K562 (cell line): ENCODE data around the gene BMAL1. TPM values are rescaled to one million over a fixed set of nuclear protein-coding genes. Genes with fewer than 3 reads are reported as not detected.

ENCODE experiments used
- ATAC-seq: fragments of 200-7000 bp; cut with Tn5 transposase; 3 replicates; pipeline ENCODE4 v1.9.1; 2020; ENCODE audit warnings: moderate library complexity
- BruUV-seq: library from RNA; stranded (reverse); fragments of 400-500 nt; replicated peaks from 2 replicates; lab custom pipeline; 2021; lab: Mats Ljungman, UMichigan
- CTCF ChIA-PET: fragments of 300-600 bp; formaldehyde crosslinking; extraction: SDS; loops from one replicate; lab custom pipeline; 2021; ENCODE audit warnings: low intra/inter-chr PET ratio; lab: Yijun Ruan, JAX
- POLR2A ChIA-PET: fragments of 300-600, 350-650 bp; sonication (Branson Sonifier 250); formaldehyde crosslinking; extraction: SDS; loops from one replicate; lab custom pipeline; 2021; ENCODE audit warnings: antibody characterized with exemption, inconsistent platforms; lab: Yijun Ruan, JAX
- DNase-seq, 4 experiments: peaks; one replicate each; pipeline versions ENCODE4 v3.0.0 to v3.0.0-alpha.2; 2011 to 2018; ENCODE audit warnings: low spot score in 3 of 4, mixed read lengths in 3 of 4; ENCODE audit errors: extremely low read depth in 1 of 4
- FAIRE-seq: peaks from 2 replicates; lab custom pipeline; 2011; peaks lifted over from hg19 to GRCh38; lab: Jason Lieb, UNC
- H2AFZ ChIP-seq: 2 replicates; pipeline ENCODE4 v1.6.0; 2011; ENCODE audit warnings: low read depth, low read length, control low read depth, inconsistent platforms
- H3K27ac ChIP-seq: fragments of 200-600 bp; 3 replicates; pipeline ENCODE4 v1.8.0; 2011; ENCODE audit warnings: low read depth, mild to moderate bottlenecking, control low read depth, inconsistent platforms, low read length, moderate library complexity, mixed read lengths; ENCODE audit errors: extremely low read depth
- H3K27me3 ChIP-seq, 2 experiments: fragments of 300-600 bp in 1 of 2; 2 replicates in 1 of 2; 3 replicates in 1 of 2; pipeline versions ENCODE4 v1.6.0 to v1.8.0; 2011; ENCODE audit warnings: inconsistent platforms in 2 of 2, low read length in 2 of 2, mild to moderate bottlenecking in 1 of 2, mixed read lengths in 1 of 2, moderate library complexity in 1 of 2; ENCODE audit not compliant: control insufficient read depth in 2 of 2, insufficient read depth in 2 of 2
- H3K36me3 ChIP-seq: fragments of 300-600 bp; 3 replicates; pipeline ENCODE4 v1.8.0; 2011; ENCODE audit warnings: mild to moderate bottlenecking, low read length, inconsistent platforms; ENCODE audit not compliant: control insufficient read depth, insufficient read depth
- H3K4me1 ChIP-seq, 2 experiments: fragments of 200-600 bp in 1 of 2; replicated peaks in 1 of 2; 2 replicates in 1 of 2; 3 replicates in 1 of 2; pipeline versions ENCODE4 v1.5.1 to v1.8.0; 2011; ENCODE audit warnings: inconsistent platforms in 2 of 2, low read length in 2 of 2, mild to moderate bottlenecking in 1 of 2, mixed read lengths in 1 of 2, moderate library complexity in 1 of 2; ENCODE audit not compliant: control insufficient read depth in 2 of 2, insufficient read depth in 2 of 2
- H3K4me2 ChIP-seq: 2 replicates; pipeline ENCODE4 v1.6.1; 2011; ENCODE audit warnings: low read length, control low read depth, inconsistent platforms, mixed read lengths; ENCODE audit not compliant: insufficient read depth
- H3K4me3 ChIP-seq: fragments of 200-600 bp; sonication (generic), shearing (Covaris generic); 2 replicates; pipeline ENCODE4 v1.5.1; 2016; ENCODE audit warnings: control low read depth, inconsistent platforms
- H3K79me2 ChIP-seq: fragments of 200-600 bp; 3 replicates; pipeline ENCODE4 v1.8.0; 2011; ENCODE audit warnings: low read length, inconsistent platforms; ENCODE audit not compliant: control insufficient read depth, insufficient read depth
- H3K9ac ChIP-seq, 2 experiments: 2 replicates each; pipeline versions ENCODE4 v1.6.0 to v1.6.1; 2011; ENCODE audit warnings: low read depth in 2 of 2, low read length in 2 of 2, control low read depth in 1 of 2, inconsistent platforms in 1 of 2, mild to moderate bottlenecking in 1 of 2, mixed read lengths in 1 of 2; ENCODE audit not compliant: insufficient read depth in 1 of 2
- H3K9me1 ChIP-seq: one replicate; pipeline ENCODE4 v1.6.0; 2011; ENCODE audit warnings: inconsistent platforms, mild to moderate bottlenecking, low read length, moderate library complexity; ENCODE audit not compliant: control insufficient read depth, insufficient read depth
- H3K9me3 ChIP-seq: replicated peaks from 2 replicates; pipeline ENCODE4 v1.5.1; 2011; ENCODE audit warnings: low read depth, low read length, inconsistent platforms; ENCODE audit not compliant: control insufficient read depth, insufficient read depth
- H4K20me1 ChIP-seq: replicated peaks from 2 replicates; pipeline ENCODE4 v1.6.1; 2011; ENCODE audit warnings: low read length, inconsistent platforms, mixed read lengths; ENCODE audit not compliant: control insufficient read depth, insufficient read depth
- BACH1 ChIP-seq: fragments of 200-800 bp; sonication (Bioruptor generic); IDR thresholded peaks from 2 replicates; pipeline ENCODE4 v1.6.1; 2016; ENCODE audit warnings: missing genetic modification characterization, missing compliant biosample characterization
- C11orf30 ChIP-seq: fragments of 450-650 bp; IDR thresholded peaks from 2 replicates; pipeline ENCODE4 v1.6.1; 2016; ENCODE audit warnings: low read depth, mild to moderate bottlenecking
- CBX2 ChIP-seq: fragments of 200-600 bp; sonication (generic); IDR thresholded peaks from one replicate; pipeline ENCODE4 v1.6.1; 2012; ENCODE audit warnings: mild to moderate bottlenecking, low read length, inconsistent platforms; ENCODE audit not compliant: insufficient read depth, poor library complexity, severe bottlenecking
- DACH1 ChIP-seq: fragments of 450-650 bp; IDR thresholded peaks from 2 replicates; pipeline ENCODE4 v1.6.1; 2018; ENCODE audit not compliant: partially characterized antibody
- DPF2 ChIP-seq: fragments of 450-650 bp; IDR thresholded peaks from 2 replicates; pipeline ENCODE4 v1.6.1; 2016
- HMG20A ChIP-seq: fragments of 450-650 bp; formaldehyde crosslinking; conservative IDR thresholded peaks from 2 replicates; pipeline ENCODE4 v1.4.0; 2020; ENCODE audit warnings: mild to moderate bottlenecking, mixed read lengths
- MAFF ChIP-seq: IDR thresholded peaks from 2 replicates; pipeline ENCODE4 v1.6.1; 2012; ENCODE audit warnings: low read length, improper control_type of control experiment
- MAFG ChIP-seq: fragments of 450-650 bp; conservative IDR thresholded peaks from 2 replicates; pipeline ENCODE4 v1.6.1; 2016; ENCODE audit warnings: missing genetic modification characterization, missing compliant biosample characterization
- MAFK ChIP-seq: IDR thresholded peaks from 2 replicates; pipeline ENCODE4 v1.6.1; 2011; ENCODE audit warnings: low read length, improper control_type of control experiment
- MEF2A ChIP-seq: IDR thresholded peaks from 2 replicates; pipeline ENCODE4 v1.6.1; 2011; ENCODE audit warnings: low read depth, mild to moderate bottlenecking, low read length, moderate library complexity; ENCODE audit not compliant: control insufficient read depth
- NCOA4 ChIP-seq: fragments of 450-650 bp; IDR thresholded peaks from 2 replicates; pipeline ENCODE4 v1.6.1; 2018; ENCODE audit warnings: mild to moderate bottlenecking; ENCODE audit not compliant: partially characterized antibody
- NFE2 ChIP-seq: IDR thresholded peaks from 2 replicates; pipeline ENCODE4 v1.6.1; 2014; ENCODE audit warnings: antibody characterized with exemption, low read depth
- NFE2L1 ChIP-seq: fragments of 450-650 bp; IDR thresholded peaks from 2 replicates; pipeline ENCODE4 v1.6.1; 2016; ENCODE audit warnings: missing genetic modification characterization, low read depth, mild to moderate bottlenecking, missing compliant biosample characterization, moderate library complexity, borderline replicate concordance
- RFX5 ChIP-seq: IDR thresholded peaks from 2 replicates; pipeline ENCODE4 v1.6.1; 2011; ENCODE audit warnings: low read depth, mild to moderate bottlenecking, improper control_type of control experiment, low read length
- TCF3 ChIP-seq: sonication (generic); formaldehyde crosslinking; IDR thresholded peaks from 2 replicates; pipeline ENCODE4 v1.4.0; 2020; ENCODE audit warnings: mild to moderate bottlenecking, missing genetic modification reagents
- YBX1 ChIP-seq: fragments of 450-650 bp; IDR thresholded peaks from 2 replicates; pipeline ENCODE4 v1.7.1; 2016; ENCODE audit warnings: mild to moderate bottlenecking
- ZNF695 ChIP-seq: fragments of 450-650 bp; formaldehyde crosslinking; IDR thresholded peaks from 2 replicates; pipeline ENCODE4 v1.4.0; 2020; ENCODE audit warnings: mild to moderate bottlenecking, moderate library complexity
- ZNF830 ChIP-seq: fragments of 250-450 bp; sonication (Bioruptor Pico); IDR thresholded peaks from 2 replicates; pipeline ENCODE4 v1.5.0; 2021; ENCODE audit warnings: mild to moderate bottlenecking
- WGBS: fragments of 100-300 bp; shearing (Covaris generic); methylation state at CpG from one replicate; pipeline ENCODE4 v1.1.6; 2016; ENCODE audit warnings: low coverage, mixed read lengths; ENCODE audit not compliant: insufficient coverage; ENCODE audit errors: missing lambda C conversion rate; 5-methylcytosine and 5-hydroxymethylcytosine counted together
- in situ Hi-C: fragments of 300-500 bp; cut with MboI; formaldehyde crosslinking; loops from 4 replicates; pipeline ENCODE4 v1.15.0; 2018; ENCODE audit warnings: inconsistent platforms, mixed read lengths
- intact Hi-C: fragments of 100-400 bp; cut with micrococcal nuclease; formaldehyde crosslinking; loops from 2 replicates; pipeline ENCODE4 v1.14.2; 2022
- polyA plus RNA-seq, 8 experiments: library from polyadenylated mRNA; depleted of rRNA in 4 of 8; stranded (reverse) in 5 of 8; unstranded in 3 of 8; fragments of >200 nt; fragmentation: Nextera tagmentation in 2 of 8; fragmentation: Illumina TruSeq in 1 of 8; extraction: Ambion mirVana in 2 of 8; extraction: Trizol in 1 of 8; gene quantifications; 2 replicates each; pipeline versions ENCODE4 v1.2.1 to v1.2.3, GENCODE V29; 2011 to 2014; ENCODE audit warnings: inconsistent platforms in 1 of 8, missing spikeins in 1 of 8
- total RNA-seq, 7 experiments: library from RNA; depleted of rRNA in 6 of 7; stranded (reverse); fragments of >200 nt in 6 of 7; fragmentation: Illumina TruSeq in 2 of 7; extraction: Trizol in 2 of 7; gene quantifications; 2 replicates each; pipeline versions ENCODE4 v1.2.1 to v1.2.3, GENCODE V29; 2011 to 2021; ENCODE audit warnings: low replicate concordance in 1 of 7
- TF ChIP-seq, protein P1 (sequence below): fragments of 250-450 bp; sonication (Bioruptor Pico); IDR thresholded peaks from 2 replicates; pipeline ENCODE4 v1.8.0; 2022; ENCODE audit warnings: inconsistent platforms, mild to moderate bottlenecking, moderate library complexity, borderline replicate concordance

The BMAL1 gene
- total and polyA plus RNA-seq, 9 of the 15 experiments (the other 6 are each of a cell fraction or from before 2014, with no cell fraction given), result 0.14 to 2.4 (median 0.64) TPM

DNA sequence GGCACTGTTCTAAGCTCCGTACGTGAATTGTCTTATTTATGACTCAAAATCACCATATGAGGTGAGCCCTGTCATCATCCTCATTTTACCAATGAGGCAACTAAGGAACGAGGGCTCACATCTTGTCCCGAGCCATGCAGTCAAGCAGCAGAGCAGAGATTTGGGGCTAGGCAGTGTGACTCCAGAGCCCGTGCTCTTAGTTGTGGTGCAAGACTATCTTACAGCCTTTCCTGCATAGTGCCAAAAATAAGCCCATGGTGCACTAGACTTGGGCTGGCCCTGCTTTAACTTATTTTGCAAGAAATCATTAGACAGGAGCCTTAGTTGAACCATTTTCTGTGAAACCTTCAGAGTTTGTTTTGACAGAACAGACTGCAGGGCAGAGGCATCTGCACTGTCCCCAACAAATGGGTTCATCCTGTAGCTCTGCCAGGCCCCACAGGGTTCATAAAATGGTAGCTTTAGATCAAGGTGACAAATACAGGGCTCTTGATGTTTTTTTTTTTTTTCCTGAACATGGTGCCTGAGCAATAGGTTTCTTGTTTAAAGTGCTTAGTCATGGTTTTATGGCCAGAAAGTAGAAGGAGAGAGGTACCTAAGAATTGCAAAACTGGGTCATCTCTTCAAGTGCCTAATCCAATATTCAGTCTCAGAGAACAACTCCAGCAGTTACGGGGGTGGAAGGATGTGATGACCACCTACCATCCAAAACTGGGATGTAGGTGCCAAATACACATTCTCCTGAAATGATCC is 56.6 kb downstream of the BMAL1 start:
- peaks cover 0 to 7% of the 10 kb centered on the region in 2 experiments; a peak in 1 of 5 replicates for H3K4me1 ChIP-seq
- in situ Hi-C loops, result loop anchor here (10.0 kb wide), 1 partner anchor 369 kb away; no protein-coding TSS in a partner anchor
- TF ChIP-seq C11orf30 (peak; percentile 82), NFE2 (peak; percentile 40), ZNF695 (CRISPR knock-in tag) (no peak), HMG20A (CRISPR knock-in tag) (no peak), DPF2 (no peak), NFE2L1 (tag) (peak; percentile 58; the same call in 1 of the 2 replicates), DACH1 (no peak), MAFF (peak; percentile 70), TCF3 (no peak), RFX5 (no peak), BACH1 (tag) (peak; percentile 34; the same call in 1 of the 2 replicates), MAFK (peak; percentile 61), MAFG (tag) (peak; percentile 86), NCOA4 (no peak), CBX2 (no peak), ZNF830 (no peak), MEF2A (no peak), YBX1 (no peak)
- TF ChIP-seq, protein P1, sequence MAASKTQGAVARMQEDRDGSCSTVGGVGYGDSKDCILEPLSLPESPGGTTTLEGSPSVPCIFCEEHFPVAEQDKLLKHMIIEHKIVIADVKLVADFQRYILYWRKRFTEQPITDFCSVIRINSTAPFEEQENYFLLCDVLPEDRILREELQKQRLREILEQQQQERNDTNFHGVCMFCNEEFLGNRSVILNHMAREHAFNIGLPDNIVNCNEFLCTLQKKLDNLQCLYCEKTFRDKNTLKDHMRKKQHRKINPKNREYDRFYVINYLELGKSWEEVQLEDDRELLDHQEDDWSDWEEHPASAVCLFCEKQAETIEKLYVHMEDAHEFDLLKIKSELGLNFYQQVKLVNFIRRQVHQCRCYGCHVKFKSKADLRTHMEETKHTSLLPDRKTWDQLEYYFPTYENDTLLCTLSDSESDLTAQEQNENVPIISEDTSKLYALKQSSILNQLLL (CRISPR knock-in tag), result no peak

More for the DNA sequence above, 56.6 kb downstream of the BMAL1 start:
- WGBS, result 1% methylated on average over 6 of the region's 6 CpGs
- CTCF ChIA-PET, result interaction anchor here (0.7 kb wide), 1 partner anchor 10 kb away, joined by 3 read pairs; no protein-coding TSS in a partner anchor
- H3K4me3 ChIP-seq, result no peak overlapping the region
- POLR2A ChIA-PET, result interaction anchor here (1.4 kb wide), 1 partner anchor 20 kb away, joined by 3 read pairs; no protein-coding TSS in a partner anchor
- H2AFZ ChIP-seq, result no peak overlapping the region
- intact Hi-C loops, result loop anchor here (2.0 to 10.0 kb wide), 2 partner anchors 123 to 369 kb away; no protein-coding TSS in a partner anchor
- no peaks in the 10 kb centered on the region for H4K20me1 ChIP-seq
- no peaks in the 10 kb centered on the region for H3K79me2 ChIP-seq
- peaks cover 9 to 40% of the 10 kb centered on the region in 2 experiments for H3K27me3 ChIP-seq
- no peaks in the 10 kb centered on the region for H3K9me1 ChIP-seq
- H3K27ac ChIP-seq, result no peak overlapping the region
- no peak overlapping the region for H3K9ac ChIP-seq
- no peaks in the 10 kb centered on the region for H3K9me3 ChIP-seq
- no peak for DNase-seq
- no peak for FAIRE-seq
- H3K36me3 ChIP-seq, result no peaks in the 10 kb centered on the region
- H3K4me2 ChIP-seq, result no peak overlapping the region
- ATAC-seq, result no peak
- BruUV-seq, result no TSS peak
